ENCODE data around the gene NR1H3.

NR1H3 gene

GRCh38 chr11:47234669-47235100 lies 23.1 kb upstream of the NR1H3 start:
- Mint-ChIP-seq H3K27me3 (no peaks in the 10 kb centered on the region), H3K4me1 (ENCODE audit: low read depth) (peaks cover 32% of the 10 kb centered on the region), H3K9me3 (no peaks in the 10 kb centered on the region), H3K4me3 (peak overlapping the region; percentile 24), H3K27ac (peak overlapping the region; percentile 89), H3K36me3 (ENCODE audit: low read depth) (peaks cover 90% of the 10 kb centered on the region)
- DNase-seq, result peak; percentile 55

GRCh38 chr11:47235163-47235562 lies 22.6 kb upstream of the NR1H3 start:
- Mint-ChIP-seq H3K27me3 (no peaks in the 10 kb centered on the region), H3K4me3 (no peak overlapping the region), H3K4me1 (ENCODE audit: low read depth) (peaks cover 32% of the 10 kb centered on the region), H3K36me3 (ENCODE audit: low read depth) (peaks cover 90% of the 10 kb centered on the region), H3K27ac (peak overlapping the region; percentile 89), H3K9me3 (no peaks in the 10 kb centered on the region)
- DNase-seq, result no peak

GRCh38 chr11:47236482-47236881 lies 21.3 kb upstream of the NR1H3 start:
- no peak overlapping the region for H3K4me3 Mint-ChIP-seq
- peak overlapping the region; percentile 66 for H3K27ac Mint-ChIP-seq
- peaks cover 91% of the 10 kb centered on the region for H3K36me3 Mint-ChIP-seq (ENCODE audit: low read depth)
- no peaks in the 10 kb centered on the region for H3K9me3 Mint-ChIP-seq
- peaks cover 32% of the 10 kb centered on the region for H3K4me1 Mint-ChIP-seq (ENCODE audit: low read depth)
- DNase-seq, result no peak
- H3K27me3 Mint-ChIP-seq, result no peaks in the 10 kb centered on the region

- Mint-ChIP-seq H3K27ac (peak overlapping the region; percentile 45), H3K4me3 (no peak overlapping the region), H3K27me3 (no peaks in the 10 kb centered on the region), H3K9me3 (no peaks in the 10 kb centered on the region), H3K4me1 (ENCODE audit: low read depth) (peaks cover 23% of the 10 kb centered on the region), H3K36me3 (ENCODE audit: low read depth) (peaks cover 97% of the 10 kb centered on the region)
- no peak for DNase-seq
Observed at GRCh38 chr11:47239852-47240251, 17.9 kb upstream of the NR1H3 start.

GRCh38 chr11:47241841-47242301 lies 15.9 kb upstream of the NR1H3 start:
- Mint-ChIP-seq H3K36me3 (ENCODE audit: low read depth) (peaks cover 97% of the 10 kb centered on the region), H3K4me3 (no peak overlapping the region)

GRCh38 chr11:47242596-47243192 lies 15.1 kb upstream of the NR1H3 start:
- Mint-ChIP-seq H3K4me3 (no peak overlapping the region), H3K27me3 (no peaks in the 10 kb centered on the region), H3K36me3 (ENCODE audit: low read depth) (peaks cover 97% of the 10 kb centered on the region), H3K27ac (peak overlapping the region; percentile 82), H3K9me3 (no peaks in the 10 kb centered on the region), H3K4me1 (ENCODE audit: low read depth) (peaks cover 19% of the 10 kb centered on the region)
- DNase-seq, result no peak

More at GRCh38 chr11:47241841-47242301, 15.9 kb upstream of the NR1H3 start:
- DNase-seq, result no peak
- Mint-ChIP-seq H3K4me1 (ENCODE audit: low read depth) (peaks cover 12% of the 10 kb centered on the region), H3K27ac (peak overlapping the region; percentile 82), H3K27me3 (no peaks in the 10 kb centered on the region), H3K9me3 (no peaks in the 10 kb centered on the region)

- DNase-seq, result no peak
- Mint-ChIP-seq H3K36me3 (ENCODE audit: low read depth) (peaks cover 95% of the 10 kb centered on the region), H3K9me3 (no peaks in the 10 kb centered on the region), H3K4me1 (ENCODE audit: low read depth) (peaks cover 24% of the 10 kb centered on the region), H3K27me3 (no peaks in the 10 kb centered on the region), H3K4me3 (no peak overlapping the region), H3K27ac (peak overlapping the region; percentile 66)
Observed at GRCh38 chr11:47243454-47243853, 14.3 kb upstream of the NR1H3 start.

- peaks cover 91% of the 10 kb centered on the region for H3K36me3 Mint-ChIP-seq (ENCODE audit: low read depth)
- peak overlapping the region; percentile 70 for H3K27ac Mint-ChIP-seq
Observed at GRCh38 chr11:47244448-47245350, 13.1 kb upstream of the NR1H3 start.

GRCh38 chr11:47245611-47246357 lies 12.0 kb upstream of the NR1H3 start:
- Mint-ChIP-seq H3K4me1 (ENCODE audit: low read depth) (peaks cover 34% of the 10 kb centered on the region), H3K27ac (peak overlapping the region; percentile 62), H3K4me3 (no peak overlapping the region), H3K9me3 (no peaks in the 10 kb centered on the region), H3K36me3 (ENCODE audit: low read depth) (peaks cover 82% of the 10 kb centered on the region), H3K27me3 (no peaks in the 10 kb centered on the region)
- DNase-seq, result no peak

More at GRCh38 chr11:47244448-47245350, 13.1 kb upstream of the NR1H3 start:
- peaks cover 29% of the 10 kb centered on the region for H3K4me1 Mint-ChIP-seq (ENCODE audit: low read depth)
- H3K9me3 Mint-ChIP-seq, result no peaks in the 10 kb centered on the region
- no peak overlapping the region for H3K4me3 Mint-ChIP-seq
- DNase-seq, result no peak
- H3K27me3 Mint-ChIP-seq, result no peaks in the 10 kb centered on the region

GRCh38 chr11:47247502-47247901 lies 10.3 kb upstream of the NR1H3 start:
- Mint-ChIP-seq H3K4me1 (ENCODE audit: low read depth) (peaks cover 27% of the 10 kb centered on the region), H3K27ac (peak overlapping the region; percentile 99), H3K27me3 (no peaks in the 10 kb centered on the region), H3K9me3 (no peaks in the 10 kb centered on the region), H3K4me3 (peak overlapping the region; percentile 97), H3K36me3 (ENCODE audit: low read depth) (peaks cover 65% of the 10 kb centered on the region)
- no peak for DNase-seq

- Mint-ChIP-seq H3K9me3 (no peaks in the 10 kb centered on the region), H3K27me3 (no peaks in the 10 kb centered on the region), H3K4me1 (ENCODE audit: low read depth) (peaks cover 27% of the 10 kb centered on the region), H3K27ac (peak overlapping the region; percentile 99), H3K4me3 (peak overlapping the region; percentile 97), H3K36me3 (ENCODE audit: low read depth) (peaks cover 57% of the 10 kb centered on the region)
- DNase-seq, result no peak
Observed at GRCh38 chr11:47248304-47248663, 9.5 kb upstream of the NR1H3 start.

GRCh38 chr11:47248664-47249377 lies 9.0 kb upstream of the NR1H3 start, which contains the start of gene ACP2:
TSS of gene ACP2 (minus strand) at chr11:47248814. CDS start at chr11:47248789, 25 bp downstream.
- no peaks in the 10 kb centered on the region for H3K9me3 Mint-ChIP-seq
- peak; percentile 93 for DNase-seq
- H3K27ac Mint-ChIP-seq, result peak within 1 kb of the TSS; percentile 99
- H3K36me3 Mint-ChIP-seq (ENCODE audit: low read depth), result peaks cover 52% of the 10 kb centered on the region
- peak within 1 kb of the TSS; percentile 97 for H3K4me3 Mint-ChIP-seq
- no peaks in the 10 kb centered on the region for H3K27me3 Mint-ChIP-seq
- H3K4me1 Mint-ChIP-seq (ENCODE audit: low read depth), result peaks cover 27% of the 10 kb centered on the region

- Mint-ChIP-seq H3K4me1 (ENCODE audit: low read depth) (peaks cover 27% of the 10 kb centered on the region), H3K9me3 (no peaks in the 10 kb centered on the region), H3K27me3 (no peaks in the 10 kb centered on the region), H3K27ac (peak overlapping the region; percentile 99), H3K36me3 (ENCODE audit: low read depth) (peaks cover 46% of the 10 kb centered on the region), H3K4me3 (peak overlapping the region; percentile 97)
- no peak for DNase-seq
Observed at GRCh38 chr11:47249378-47249715, 8.4 kb upstream of the NR1H3 start.

- Mint-ChIP-seq H3K36me3 (ENCODE audit: low read depth) (peaks cover 24% of the 10 kb centered on the region), H3K27me3 (no peaks in the 10 kb centered on the region), H3K4me1 (ENCODE audit: low read depth) (peaks cover 29% of the 10 kb centered on the region), H3K9me3 (no peaks in the 10 kb centered on the region), H3K4me3 (no peak overlapping the region), H3K27ac (peak overlapping the region; percentile 50)
- DNase-seq, result no peak
Observed at GRCh38 chr11:47251751-47252150, 6.0 kb upstream of the NR1H3 start.

Data from activated T-cell treated with anti-CD3 and anti-CD28 coated beads, Interleukin-2, amount 50 U/mL, for 24 hours (primary cell).